HEK293 (cell line): ENCODE measurements around the gene CACNA1B.

Experiments used
- CTCF ChIA-PET: fragments of 350-600 bp; formaldehyde crosslinking; extraction: SDS; loops from one replicate; lab custom pipeline; 2021; ENCODE audit warnings: antibody characterized with exemption; lab: Yijun Ruan, JAX
- POLR2A ChIA-PET: fragments of 300-600 bp; formaldehyde crosslinking; extraction: SDS; loops from one replicate; lab custom pipeline; 2020; ENCODE audit warnings: antibody characterized with exemption, inconsistent platforms; lab: Yijun Ruan, JAX
- H3K27ac ChIP-seq: fragments of 200-500 bp; sonication (Bioruptor generic); 2 replicates; pipeline ENCODE4 v1.5.1; 2014; ENCODE audit warnings: low read depth, low read length, control low read depth, inconsistent platforms; ENCODE audit errors: extremely low read depth
- H3K36me3 ChIP-seq, 2 experiments: fragments of 200-500 bp in 1 of 2; sonication (Bioruptor generic) in 1 of 2; 1 replicate in 1 of 2; 2 replicates in 1 of 2; pipeline ENCODE4 v1.5.1; 2014 to 2017; ENCODE audit warnings: inconsistent platforms in 2 of 2, low read length in 2 of 2; ENCODE audit not compliant: control insufficient read depth in 2 of 2, insufficient read depth in 1 of 2
- H3K4me1 ChIP-seq: fragments of 200-500 bp; sonication (Bioruptor generic); 2 replicates; pipeline ENCODE4 v1.5.1; 2014; ENCODE audit warnings: mild to moderate bottlenecking, low read length, inconsistent platforms; ENCODE audit not compliant: control insufficient read depth, insufficient read depth
- H3K4me3 ChIP-seq: 2 replicates; pipeline ENCODE4 v1.5.1; 2011; ENCODE audit warnings: low read depth, mild to moderate bottlenecking, control low read depth, low read length, moderate library complexity
- H3K9me3 ChIP-seq: fragments of 200-500 bp; sonication (Bioruptor generic); 2 replicates; pipeline ENCODE4 v1.5.1; 2014; ENCODE audit warnings: low read depth, low read length, inconsistent platforms; ENCODE audit not compliant: control insufficient read depth, insufficient read depth
- HOXA7 ChIP-seq: sonication (generic); formaldehyde crosslinking; IDR thresholded peaks from 2 replicates; pipeline ENCODE4 v1.8.1; 2022; ENCODE audit warnings: missing genetic modification reagents, borderline replicate concordance
- HOXD13 ChIP-seq: sonication (generic); formaldehyde crosslinking; IDR thresholded peaks from 2 replicates; pipeline ENCODE4 v1.8.0; 2022; ENCODE audit warnings: missing genetic modification reagents, borderline replicate concordance
- SCRT1 ChIP-seq: fragments of 450-650 bp; formaldehyde crosslinking; IDR thresholded peaks from 2 replicates; pipeline ENCODE4 v1.5.1; 2016; ENCODE audit warnings: missing biosample characterization, missing genetic modification characterization, borderline replicate concordance
- SCRT2 ChIP-seq: fragments of 450-650 bp; formaldehyde crosslinking; IDR thresholded peaks from 2 replicates; pipeline ENCODE4 v1.5.1; 2016; ENCODE audit warnings: missing biosample characterization, missing genetic modification characterization
- ZBTB8A ChIP-seq: fragments of 450-650 bp; formaldehyde crosslinking; IDR thresholded peaks from 2 replicates; pipeline ENCODE4 v1.5.1; 2016; ENCODE audit warnings: missing biosample characterization, missing genetic modification characterization
- ZNF114 ChIP-seq: fragments of 450-650 bp; formaldehyde crosslinking; IDR thresholded peaks from 2 replicates; pipeline ENCODE4 v1.5.0; 2017; ENCODE audit warnings: missing biosample characterization, missing genetic modification characterization
- ZNF140 ChIP-seq: fragments of 450-650 bp; formaldehyde crosslinking; IDR thresholded peaks from 2 replicates; pipeline ENCODE4 v1.5.1; 2016; ENCODE audit warnings: missing biosample characterization, missing genetic modification characterization
- ZNF157 ChIP-seq: fragments of 450-650 bp; formaldehyde crosslinking; IDR thresholded peaks from 2 replicates; pipeline ENCODE4 v1.5.1; 2016; ENCODE audit warnings: missing biosample characterization, missing genetic modification characterization
- ZNF202 ChIP-seq: fragments of 450-650 bp; formaldehyde crosslinking; IDR thresholded peaks from 2 replicates; pipeline ENCODE4 v1.5.1; 2016; ENCODE audit warnings: missing biosample characterization, missing genetic modification characterization, borderline replicate concordance
- ZNF48 ChIP-seq: fragments of 450-650 bp; formaldehyde crosslinking; IDR thresholded peaks from 2 replicates; pipeline ENCODE4 v1.5.1; 2016; ENCODE audit warnings: missing biosample characterization, missing genetic modification characterization
- ZNF548 ChIP-seq: fragments of 450-650 bp; formaldehyde crosslinking; IDR thresholded peaks from 2 replicates; pipeline ENCODE4 v1.5.1; 2016; ENCODE audit warnings: missing biosample characterization, missing genetic modification characterization
- ZNF560 ChIP-seq: fragments of 450-650 bp; formaldehyde crosslinking; IDR thresholded peaks from 2 replicates; pipeline ENCODE4 v1.5.1; 2017; ENCODE audit warnings: missing biosample characterization, missing genetic modification characterization, borderline replicate concordance
- ZNF561 ChIP-seq: fragments of 450-650 bp; IDR thresholded peaks from 2 replicates; pipeline ENCODE4 v1.5.1; 2018; ENCODE audit warnings: missing biosample characterization, missing genetic modification characterization, borderline replicate concordance
- ZNF670 ChIP-seq: fragments of 450-650 bp; formaldehyde crosslinking; IDR thresholded peaks from 2 replicates; pipeline ENCODE4 v1.5.1; 2016; ENCODE audit warnings: missing biosample characterization, missing genetic modification characterization, low read depth
- ZNF701 ChIP-seq: fragments of 450-650 bp; formaldehyde crosslinking; IDR thresholded peaks from 2 replicates; pipeline ENCODE4 v1.5.1; 2016; ENCODE audit warnings: missing biosample characterization, missing genetic modification characterization
- ZNF707 ChIP-seq: fragments of 450-650 bp; formaldehyde crosslinking; IDR thresholded peaks from 2 replicates; pipeline ENCODE4 v1.5.1; 2016; ENCODE audit warnings: missing biosample characterization, missing genetic modification characterization
- ZNF747 ChIP-seq: fragments of 450-650 bp; formaldehyde crosslinking; IDR thresholded peaks from 2 replicates; pipeline ENCODE4 v1.5.1; 2016; ENCODE audit warnings: missing biosample characterization, missing genetic modification characterization
- ZNF777 ChIP-seq: fragments of 450-650 bp; formaldehyde crosslinking; IDR thresholded peaks from 2 replicates; pipeline ENCODE4 v1.5.1; 2017; ENCODE audit warnings: missing biosample characterization, missing genetic modification characterization, borderline replicate concordance
- ZNF843 ChIP-seq: fragments of 450-650 bp; formaldehyde crosslinking; IDR thresholded peaks from 2 replicates; pipeline ENCODE4 v1.5.1; 2016; ENCODE audit warnings: missing biosample characterization, missing genetic modification characterization
- TF ChIP-seq, protein P1 (sequence below): fragments of 450-650 bp; formaldehyde crosslinking; IDR thresholded peaks from 2 replicates; pipeline ENCODE4 v1.5.1; 2016; ENCODE audit warnings: missing biosample characterization, missing genetic modification characterization
- TF ChIP-seq, protein P2 (sequence below): fragments of 450-650 bp; formaldehyde crosslinking; IDR thresholded peaks from 2 replicates; pipeline ENCODE4 v1.5.0; 2017; ENCODE audit warnings: missing biosample characterization, missing genetic modification characterization, borderline replicate concordance
- TF ChIP-seq, protein P3 (sequence below): fragments of 450-650 bp; IDR thresholded peaks from 2 replicates; pipeline ENCODE4 v1.5.1; 2018; ENCODE audit warnings: missing biosample characterization, missing genetic modification characterization
- TF ChIP-seq, protein P4 (sequence below): fragments of 450-650 bp; formaldehyde crosslinking; IDR thresholded peaks from 2 replicates; pipeline ENCODE4 v1.5.1; 2016; ENCODE audit warnings: missing biosample characterization, missing genetic modification characterization, borderline replicate concordance

The CACNA1B gene

DNA sequence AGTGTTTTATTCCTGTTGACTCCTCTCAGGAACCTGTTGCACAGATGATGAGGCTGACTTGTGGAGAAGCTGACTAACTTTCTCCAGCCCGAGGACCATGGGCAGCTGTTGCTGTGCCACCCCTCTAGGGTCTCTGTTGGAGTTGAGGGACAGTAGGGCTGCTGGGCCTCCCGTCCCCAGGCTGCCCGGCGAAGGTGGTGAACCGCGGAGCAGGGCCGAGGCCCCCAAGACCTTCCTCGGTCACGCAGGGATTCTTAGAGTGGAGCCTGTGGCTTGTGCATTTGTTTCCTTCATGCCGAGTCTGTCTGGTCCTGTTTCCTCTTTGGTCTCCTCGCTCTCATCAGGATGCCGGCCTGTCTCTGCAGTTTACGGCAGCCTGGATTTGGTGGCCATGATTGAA lies 40.2 kb downstream of the CACNA1B start:
- Histone ChIP-seq H3K4me1 (no peaks in the 10 kb centered on the region), H3K36me3 (no peaks in the 10 kb centered on the region), H3K9me3 (no peaks in the 10 kb centered on the region), H3K4me3 (no peak overlapping the region), H3K27ac (no peak overlapping the region)
- CTCF ChIA-PET: no interaction called here
- POLR2A ChIA-PET: no interaction called here
- TF ChIP-seq, protein P1, sequence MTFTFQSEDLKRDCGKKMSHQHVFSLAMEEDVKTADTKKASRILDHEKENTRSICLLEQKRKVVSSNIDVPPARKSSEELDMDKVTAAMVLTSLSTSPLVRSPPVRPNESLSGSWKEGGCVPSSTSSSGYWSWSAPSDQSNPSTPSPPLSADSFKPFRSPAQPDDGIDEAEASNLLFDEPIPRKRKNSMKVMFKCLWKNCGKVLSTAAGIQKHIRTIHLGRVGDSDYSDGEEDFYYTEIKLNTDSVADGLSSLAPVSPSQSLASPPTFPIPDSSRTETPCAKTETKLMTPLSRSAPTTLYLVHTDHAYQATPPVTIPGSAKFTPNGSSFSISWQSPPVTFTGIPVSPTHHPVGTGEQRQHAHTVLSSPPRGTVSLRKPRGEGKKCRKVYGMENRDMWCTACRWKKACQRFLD: no peak
- peak; percentile 84 for TF ChIP-seq SCRT2

DNA sequence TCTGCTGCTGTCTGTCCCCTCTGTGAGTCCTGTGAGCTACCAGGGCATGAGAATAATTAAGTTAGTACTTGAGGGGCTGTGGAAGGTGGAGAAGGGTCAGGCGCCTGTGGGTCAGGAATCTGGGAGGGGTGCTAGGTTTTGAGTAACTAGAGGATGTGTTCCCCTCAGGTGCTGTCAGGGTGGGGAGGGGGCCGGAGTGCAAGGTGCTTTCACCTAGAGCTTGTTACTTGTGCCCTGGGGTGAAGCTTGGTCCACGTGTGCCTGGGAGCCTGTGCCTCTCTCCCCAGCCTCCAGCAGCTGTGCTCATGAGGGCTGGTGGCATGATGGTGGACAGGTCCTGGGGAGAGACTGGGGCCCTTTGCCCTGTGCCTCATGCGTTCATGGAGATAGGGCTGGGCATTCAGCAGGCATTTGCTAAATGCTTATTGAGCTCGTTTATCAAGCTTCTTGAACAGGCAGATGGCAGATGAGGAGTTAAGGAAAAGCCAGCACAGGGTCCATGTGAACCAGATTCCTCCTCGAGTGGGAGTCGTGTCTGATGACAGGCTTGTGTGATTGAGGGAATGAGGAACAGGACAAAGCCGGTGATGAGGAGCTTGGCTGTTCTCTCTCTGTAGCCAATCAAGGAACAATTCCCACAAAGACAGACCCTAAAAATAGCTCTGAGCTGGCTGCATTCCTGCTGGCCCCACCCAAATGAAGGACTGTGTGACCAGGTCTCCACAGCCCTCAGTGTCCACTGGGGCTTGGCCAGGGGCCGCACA lies 40.9 kb downstream of the CACNA1B start:
- H3K4me3 ChIP-seq: no peak overlapping the region
- no peaks in the 10 kb centered on the region for H3K36me3 ChIP-seq
- POLR2A ChIA-PET: no interaction called here
- CTCF ChIA-PET: no interaction called here
- H3K4me1 ChIP-seq: no peaks in the 10 kb centered on the region
- no peak overlapping the region for H3K27ac ChIP-seq
- TF ChIP-seq ZNF561 (tag by site-specific recombination) (no peak), ZNF777 (tag by site-specific recombination) (no peak), ZNF114 (tag by site-specific recombination) (no peak), SCRT1 (no peak), ZNF202 (tag by site-specific recombination) (no peak), ZNF157 (tag by site-specific recombination) (no peak), HOXD13 (CRISPR knock-in tag) (no peak), ZNF701 (tag by site-specific recombination) (no peak), ZNF843 (tag by site-specific recombination) (no peak), ZNF747 (tag by site-specific recombination) (no peak)
- TF ChIP-seq, protein P2, sequence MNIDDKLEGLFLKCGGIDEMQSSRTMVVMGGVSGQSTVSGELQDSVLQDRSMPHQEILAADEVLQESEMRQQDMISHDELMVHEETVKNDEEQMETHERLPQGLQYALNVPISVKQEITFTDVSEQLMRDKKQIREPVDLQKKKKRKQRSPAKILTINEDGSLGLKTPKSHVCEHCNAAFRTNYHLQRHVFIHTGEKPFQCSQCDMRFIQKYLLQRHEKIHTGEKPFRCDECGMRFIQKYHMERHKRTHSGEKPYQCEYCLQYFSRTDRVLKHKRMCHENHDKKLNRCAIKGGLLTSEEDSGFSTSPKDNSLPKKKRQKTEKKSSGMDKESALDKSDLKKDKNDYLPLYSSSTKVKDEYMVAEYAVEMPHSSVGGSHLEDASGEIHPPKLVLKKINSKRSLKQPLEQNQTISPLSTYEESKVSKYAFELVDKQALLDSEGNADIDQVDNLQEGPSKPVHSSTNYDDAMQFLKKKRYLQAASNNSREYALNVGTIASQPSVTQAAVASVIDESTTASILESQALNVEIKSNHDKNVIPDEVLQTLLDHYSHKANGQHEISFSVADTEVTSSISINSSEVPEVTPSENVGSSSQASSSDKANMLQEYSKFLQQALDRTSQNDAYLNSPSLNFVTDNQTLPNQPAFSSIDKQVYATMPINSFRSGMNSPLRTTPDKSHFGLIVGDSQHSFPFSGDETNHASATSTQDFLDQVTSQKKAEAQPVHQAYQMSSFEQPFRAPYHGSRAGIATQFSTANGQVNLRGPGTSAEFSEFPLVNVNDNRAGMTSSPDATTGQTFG (tag by site-specific recombination): no peak
- TF ChIP-seq, protein P3, sequence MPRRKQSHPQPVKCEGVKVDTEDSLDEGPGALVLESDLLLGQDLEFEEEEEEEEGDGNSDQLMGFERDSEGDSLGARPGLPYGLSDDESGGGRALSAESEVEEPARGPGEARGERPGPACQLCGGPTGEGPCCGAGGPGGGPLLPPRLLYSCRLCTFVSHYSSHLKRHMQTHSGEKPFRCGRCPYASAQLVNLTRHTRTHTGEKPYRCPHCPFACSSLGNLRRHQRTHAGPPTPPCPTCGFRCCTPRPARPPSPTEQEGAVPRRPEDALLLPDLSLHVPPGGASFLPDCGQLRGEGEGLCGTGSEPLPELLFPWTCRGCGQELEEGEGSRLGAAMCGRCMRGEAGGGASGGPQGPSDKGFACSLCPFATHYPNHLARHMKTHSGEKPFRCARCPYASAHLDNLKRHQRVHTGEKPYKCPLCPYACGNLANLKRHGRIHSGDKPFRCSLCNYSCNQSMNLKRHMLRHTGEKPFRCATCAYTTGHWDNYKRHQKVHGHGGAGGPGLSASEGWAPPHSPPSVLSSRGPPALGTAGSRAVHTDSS (tag by site-specific recombination): no peak
- H3K9me3 ChIP-seq: no peaks in the 10 kb centered on the region

DNA sequence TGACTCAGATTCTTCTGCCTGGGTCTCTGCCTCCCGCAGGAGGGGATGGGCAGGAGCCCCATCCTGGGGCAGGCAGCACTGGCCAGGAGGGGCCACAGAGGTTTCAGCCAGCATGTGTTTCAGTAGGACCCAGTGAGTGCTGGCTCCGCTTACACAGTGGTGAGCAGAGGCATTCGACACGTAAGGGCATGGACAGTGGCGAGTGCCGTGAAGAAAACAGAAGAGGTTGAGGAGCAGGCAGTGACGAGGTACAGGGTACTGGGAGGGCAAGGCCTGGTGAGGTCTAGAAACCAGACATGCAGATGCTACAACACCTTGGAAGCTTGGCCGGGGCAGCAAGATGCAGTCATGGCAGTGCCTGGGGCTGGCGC lies 41.5 kb downstream of the CACNA1B start:
- Histone ChIP-seq H3K4me3 (no peak overlapping the region), H3K27ac (no peak overlapping the region), H3K4me1 (no peaks in the 10 kb centered on the region), H3K9me3 (no peaks in the 10 kb centered on the region), H3K36me3 (no peaks in the 10 kb centered on the region)
- CTCF ChIA-PET: no interaction called here
- POLR2A ChIA-PET: no interaction called here
- no peak for TF ChIP-seq ZBTB8A (tag by site-specific recombination)
- TF ChIP-seq ZNF140: no peak
- no peak for TF ChIP-seq ZNF707
- no peak for TF ChIP-seq ZNF548 (tag by site-specific recombination)
- TF ChIP-seq HOXA7 (CRISPR knock-in tag): no peak
- TF ChIP-seq, protein P4, sequence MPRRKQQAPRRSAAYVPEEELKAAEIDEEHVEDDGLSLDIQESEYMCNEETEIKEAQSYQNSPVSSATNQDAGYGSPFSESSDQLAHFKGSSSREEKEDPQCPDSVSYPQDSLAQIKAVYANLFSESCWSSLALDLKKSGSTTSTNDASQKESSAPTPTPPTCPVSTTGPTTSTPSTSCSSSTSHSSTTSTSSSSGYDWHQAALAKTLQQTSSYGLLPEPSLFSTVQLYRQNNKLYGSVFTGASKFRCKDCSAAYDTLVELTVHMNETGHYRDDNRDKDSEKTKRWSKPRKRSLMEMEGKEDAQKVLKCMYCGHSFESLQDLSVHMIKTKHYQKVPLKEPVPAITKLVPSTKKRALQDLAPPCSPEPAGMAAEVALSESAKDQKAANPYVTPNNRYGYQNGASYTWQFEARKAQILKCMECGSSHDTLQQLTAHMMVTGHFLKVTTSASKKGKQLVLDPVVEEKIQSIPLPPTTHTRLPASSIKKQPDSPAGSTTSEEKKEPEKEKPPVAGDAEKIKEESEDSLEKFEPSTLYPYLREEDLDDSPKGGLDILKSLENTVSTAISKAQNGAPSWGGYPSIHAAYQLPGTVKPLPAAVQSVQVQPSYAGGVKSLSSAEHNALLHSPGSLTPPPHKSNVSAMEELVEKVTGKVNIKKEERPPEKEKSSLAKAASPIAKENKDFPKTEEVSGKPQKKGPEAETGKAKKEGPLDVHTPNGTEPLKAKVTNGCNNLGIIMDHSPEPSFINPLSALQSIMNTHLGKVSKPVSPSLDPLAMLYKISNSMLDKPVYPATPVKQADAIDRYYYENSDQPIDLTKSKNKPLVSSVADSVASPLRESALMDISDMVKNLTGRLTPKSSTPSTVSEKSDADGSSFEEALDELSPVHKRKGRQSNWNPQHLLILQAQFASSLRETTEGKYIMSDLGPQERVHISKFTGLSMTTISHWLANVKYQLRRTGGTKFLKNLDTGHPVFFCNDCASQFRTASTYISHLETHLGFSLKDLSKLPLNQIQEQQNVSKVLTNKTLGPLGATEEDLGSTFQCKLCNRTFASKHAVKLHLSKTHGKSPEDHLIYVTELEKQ: no peak
- TF ChIP-seq ZNF560 (tag by site-specific recombination): no peak
- TF ChIP-seq ZNF48 (tag by site-specific recombination): no peak
- TF ChIP-seq ZNF670 (tag by site-specific recombination): no peak
